ENCODE data around the gene EIF2S1.

DNA sequence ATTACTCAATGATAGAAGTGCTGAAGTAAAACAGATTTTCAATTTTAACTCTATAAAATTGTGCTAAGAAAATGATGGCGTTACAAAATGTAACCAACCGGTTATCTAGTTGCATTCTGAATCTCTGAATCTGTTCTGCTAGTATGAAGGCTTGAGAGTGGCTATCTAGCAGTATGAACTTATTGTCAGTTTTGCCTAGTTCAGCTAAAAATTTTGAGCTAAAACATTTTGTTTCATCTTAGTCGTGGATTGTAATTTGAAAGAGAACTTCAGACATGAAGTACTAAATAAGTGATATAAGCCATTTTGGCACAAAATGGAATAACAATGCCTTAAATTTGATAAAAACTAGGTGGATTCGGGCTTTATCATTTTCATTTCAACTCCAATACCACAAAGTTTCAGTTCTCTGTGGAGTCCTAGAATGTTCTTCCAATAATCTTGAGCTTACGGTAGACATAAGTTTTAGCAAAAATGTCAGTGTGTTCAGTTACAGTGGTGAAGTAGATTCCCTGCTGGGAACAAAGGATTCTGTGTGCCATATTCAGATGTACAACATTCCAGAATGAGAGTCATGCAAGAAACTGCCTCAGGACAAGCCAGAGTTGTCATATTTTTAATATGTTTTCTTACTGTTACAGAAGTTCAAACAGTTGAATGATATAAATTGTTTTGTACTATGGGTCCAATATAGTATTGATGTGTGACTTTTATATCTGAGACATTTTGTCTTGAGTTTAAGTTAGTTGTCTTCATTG is 28.6 kb upstream of the EIF2S1 start:
- TF ChIP-seq, protein P1, sequence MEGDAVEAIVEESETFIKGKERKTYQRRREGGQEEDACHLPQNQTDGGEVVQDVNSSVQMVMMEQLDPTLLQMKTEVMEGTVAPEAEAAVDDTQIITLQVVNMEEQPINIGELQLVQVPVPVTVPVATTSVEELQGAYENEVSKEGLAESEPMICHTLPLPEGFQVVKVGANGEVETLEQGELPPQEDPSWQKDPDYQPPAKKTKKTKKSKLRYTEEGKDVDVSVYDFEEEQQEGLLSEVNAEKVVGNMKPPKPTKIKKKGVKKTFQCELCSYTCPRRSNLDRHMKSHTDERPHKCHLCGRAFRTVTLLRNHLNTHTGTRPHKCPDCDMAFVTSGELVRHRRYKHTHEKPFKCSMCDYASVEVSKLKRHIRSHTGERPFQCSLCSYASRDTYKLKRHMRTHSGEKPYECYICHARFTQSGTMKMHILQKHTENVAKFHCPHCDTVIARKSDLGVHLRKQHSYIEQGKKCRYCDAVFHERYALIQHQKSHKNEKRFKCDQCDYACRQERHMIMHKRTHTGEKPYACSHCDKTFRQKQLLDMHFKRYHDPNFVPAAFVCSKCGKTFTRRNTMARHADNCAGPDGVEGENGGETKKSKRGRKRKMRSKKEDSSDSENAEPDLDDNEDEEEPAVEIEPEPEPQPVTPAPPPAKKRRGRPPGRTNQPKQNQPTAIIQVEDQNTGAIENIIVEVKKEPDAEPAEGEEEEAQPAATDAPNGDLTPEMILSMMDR (IDR thresholded peaks at IDR 0.05; ENCODE audit: insufficient read depth, low read depth, low read length), result no peak
- no peak for TF ChIP-seq EZH2 (IDR thresholded peaks at IDR 0.05; ENCODE audit: insufficient read depth, low read length)
